GM23338 (cell line): ENCODE measurements around the gene ATG7. TPM values are rescaled to one million over a fixed set of nuclear protein-coding genes. Genes with fewer than 3 reads are reported as not detected.

Experiments used
- ATAC-seq: fragments of 200-7000 bp; cut with Tn5 transposase; 3 replicates; pipeline ENCODE4 v1.9.1; 2020
- DNase-seq: peaks from one replicate; pipeline ENCODE4 v3.0.0-alpha.2; 2015; ENCODE audit warnings: low spot score
- H2AFZ ChIP-seq: fragments of 200-600 bp; sonication (generic); 2 replicates; pipeline ENCODE4 v1.8.0; 2016; ENCODE audit warnings: antibody characterized with exemption, mild to moderate bottlenecking, moderate library complexity
- H3F3A ChIP-seq: fragments of 200-600 bp; sonication (generic); replicated peaks from 2 replicates; pipeline ENCODE4 v1.8.0; 2017; ENCODE audit warnings: antibody characterized with exemption, mixed run types, low read depth
- H3K27ac ChIP-seq: fragments of 200-600 bp; sonication (generic); 2 replicates; pipeline ENCODE4 v1.6.1; 2016; ENCODE audit warnings: low read depth
- H3K27me3 ChIP-seq: fragments of 200-600 bp; sonication (generic); 2 replicates; pipeline ENCODE4 v1.8.0; 2016; ENCODE audit warnings: mild to moderate bottlenecking, mixed run types, moderate library complexity; ENCODE audit not compliant: insufficient read depth
- H3K36me3 ChIP-seq: fragments of 200-600 bp; sonication (generic); 2 replicates; pipeline ENCODE4 v1.8.0; 2016; ENCODE audit warnings: mild to moderate bottlenecking; ENCODE audit not compliant: insufficient read depth
- H3K4me1 ChIP-seq: fragments of 200-600 bp; sonication (generic); 2 replicates; pipeline ENCODE4 v1.8.0; 2016; ENCODE audit warnings: mild to moderate bottlenecking, moderate library complexity; ENCODE audit not compliant: insufficient read depth
- H3K4me2 ChIP-seq: fragments of 200-600 bp; sonication (generic); 2 replicates; pipeline ENCODE4 v1.7.1; 2017; ENCODE audit warnings: mixed run types
- H3K4me3 ChIP-seq: fragments of 200-600 bp; sonication (generic); 2 replicates; pipeline ENCODE4 v1.6.1; 2016; ENCODE audit warnings: mixed run types
- H3K79me2 ChIP-seq: fragments of 200-600 bp; sonication (generic); replicated peaks from 2 replicates; pipeline ENCODE4 v1.8.0; 2017; ENCODE audit warnings: mild to moderate bottlenecking; ENCODE audit not compliant: insufficient read depth
- H3K9me2 ChIP-seq: fragments of 200-600 bp; sonication (generic); 2 replicates; pipeline ENCODE4 v1.8.0; 2017; ENCODE audit not compliant: insufficient read depth
- H4K20me1 ChIP-seq: fragments of 200-600 bp; sonication (generic); replicated peaks from 2 replicates; pipeline ENCODE4 v1.8.0; 2017; ENCODE audit warnings: mild to moderate bottlenecking; ENCODE audit not compliant: insufficient read depth
- H3K27ac Mint-ChIP-seq: 2 replicates; pipeline ENCODE4 v1.8.0; 2020; ENCODE audit warnings: inconsistent platforms, mild to moderate bottlenecking, moderate library complexity, mixed read lengths
- H3K27me3 Mint-ChIP-seq: 3 replicates; pipeline ENCODE4 v1.8.0; 2022; ENCODE audit warnings: low read depth, mild to moderate bottlenecking, moderate library complexity, mixed read lengths, inconsistent platforms; ENCODE audit not compliant: insufficient read depth, poor library complexity
- H3K36me3 Mint-ChIP-seq: 3 replicates; pipeline ENCODE4 v1.8.0; 2021; ENCODE audit warnings: low read depth, mild to moderate bottlenecking, inconsistent platforms, moderate library complexity, mixed read lengths
- H3K4me1 Mint-ChIP-seq: 3 replicates; pipeline ENCODE4 v1.8.0; 2020; ENCODE audit warnings: mild to moderate bottlenecking, inconsistent platforms, mixed read lengths
- H3K4me3 Mint-ChIP-seq: 3 replicates; pipeline ENCODE4 v1.8.0; 2021; ENCODE audit warnings: moderate library complexity, mild to moderate bottlenecking, inconsistent platforms, mixed read lengths
- H3K9me3 Mint-ChIP-seq: 3 replicates; pipeline ENCODE4 v1.8.0; 2020; ENCODE audit warnings: moderate library complexity, mild to moderate bottlenecking, inconsistent platforms, mixed read lengths
- ZNF114 ChIP-seq: fragments of 250-450 bp; sonication (Bioruptor Pico); IDR thresholded peaks from 2 replicates; pipeline ENCODE4 v1.5.0; 2020; ENCODE audit warnings: mild to moderate bottlenecking, moderate library complexity
- ZNF331 ChIP-seq: fragments of 250-450 bp; sonication (Bioruptor Pico); IDR thresholded peaks from 2 replicates; pipeline ENCODE4 v1.5.0; 2020; ENCODE audit warnings: low read depth, mild to moderate bottlenecking, moderate library complexity
- polyA plus RNA-seq: library from polyadenylated mRNA; unstranded; fragments of >200 nt; fragmentation: Nextera tagmentation; extraction: Ambion mirVana; gene quantifications from 2 replicates; pipeline ENCODE4 v1.2.1, GENCODE V29; 2016
- total RNA-seq: library from RNA; depleted of rRNA; stranded (reverse); fragments of >200 nt; shearing (Covaris generic); gene quantifications from 2 replicates; pipeline ENCODE4 v1.2.3, GENCODE V29; 2014
- TF ChIP-seq, protein P1 (sequence below): fragments of 250-450 bp; sonication (Bioruptor Pico); IDR thresholded peaks from 2 replicates; pipeline ENCODE4 v1.5.0; 2020; ENCODE audit warnings: mild to moderate bottlenecking, moderate library complexity
- TF ChIP-seq, protein P2 (sequence below): IDR thresholded peaks from one replicate; pipeline ENCODE4 v1.6.1; 2018; ENCODE audit warnings: antibody characterized with exemption; ENCODE audit not compliant: unreplicated experiment

The ATG7 gene
- total and polyA plus RNA-seq, 2 experiments from 2014 or later: 16.2 to 36.7 TPM

DNA sequence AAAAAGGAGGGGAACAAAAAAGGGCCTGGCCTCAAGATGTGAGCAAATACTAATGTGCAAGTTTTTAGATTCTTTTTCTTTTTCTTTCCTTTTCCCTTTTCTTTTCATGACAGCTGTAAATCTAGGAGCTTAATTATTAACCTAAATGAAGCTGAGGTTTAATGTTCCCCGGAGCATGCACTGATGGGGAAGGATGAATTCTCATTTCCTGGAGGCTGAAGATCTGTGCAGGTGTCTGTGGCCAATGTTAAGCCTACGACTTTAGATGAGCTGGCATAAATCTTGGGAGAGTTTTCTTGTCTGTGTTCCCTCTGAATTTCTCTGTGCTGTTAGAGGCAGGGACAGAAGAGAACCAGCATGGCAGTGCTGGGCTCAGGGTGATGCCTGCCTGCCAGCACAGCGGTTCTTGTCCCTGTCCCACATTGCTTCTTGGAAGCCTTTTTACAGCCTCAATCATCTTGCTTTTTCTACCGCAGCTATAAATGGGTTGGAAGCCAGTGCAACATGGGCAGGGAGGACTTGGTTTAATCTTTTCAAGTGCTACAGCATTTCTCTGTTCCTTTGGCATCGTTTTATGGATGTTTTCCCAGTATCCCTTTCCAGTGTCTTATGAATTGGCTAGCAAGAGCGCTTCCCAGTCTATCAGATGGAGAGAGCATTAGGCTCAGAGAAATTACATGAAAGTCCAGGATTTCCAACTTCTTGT, 119.1 kb downstream of the ATG7 start:
- Mint-ChIP-seq H3K36me3 (no peaks in the 10 kb centered on the region), H3K27me3 (peaks cover 3% of the 10 kb centered on the region), H3K4me3 (no peak overlapping the region), H3K4me1 (peaks cover 12% of the 10 kb centered on the region), H3K27ac (no peak overlapping the region), H3K9me3 (no peaks in the 10 kb centered on the region)
- DNase-seq (no peak), ATAC-seq (no peak)
- Histone ChIP-seq H3K27ac (no peak overlapping the region), H3K27me3 (no peaks in the 10 kb centered on the region), H3K9me2 (no peaks in the 10 kb centered on the region), H3K79me2 (no peaks in the 10 kb centered on the region), H3K4me2 (no peak overlapping the region), H3K36me3 (no peaks in the 10 kb centered on the region), H3K4me3 (no peak overlapping the region), H3F3A (no peaks in the 10 kb centered on the region), H3K4me1 (peaks cover 6% of the 10 kb centered on the region), H4K20me1 (no peaks in the 10 kb centered on the region; the same call in 1 of the 2 replicates), H2AFZ (no peak overlapping the region)
- TF ChIP-seq ZNF114 (CRISPR knock-in tag) (no peak), ZNF331 (CRISPR knock-in tag) (no peak)
- TF ChIP-seq, protein P1, sequence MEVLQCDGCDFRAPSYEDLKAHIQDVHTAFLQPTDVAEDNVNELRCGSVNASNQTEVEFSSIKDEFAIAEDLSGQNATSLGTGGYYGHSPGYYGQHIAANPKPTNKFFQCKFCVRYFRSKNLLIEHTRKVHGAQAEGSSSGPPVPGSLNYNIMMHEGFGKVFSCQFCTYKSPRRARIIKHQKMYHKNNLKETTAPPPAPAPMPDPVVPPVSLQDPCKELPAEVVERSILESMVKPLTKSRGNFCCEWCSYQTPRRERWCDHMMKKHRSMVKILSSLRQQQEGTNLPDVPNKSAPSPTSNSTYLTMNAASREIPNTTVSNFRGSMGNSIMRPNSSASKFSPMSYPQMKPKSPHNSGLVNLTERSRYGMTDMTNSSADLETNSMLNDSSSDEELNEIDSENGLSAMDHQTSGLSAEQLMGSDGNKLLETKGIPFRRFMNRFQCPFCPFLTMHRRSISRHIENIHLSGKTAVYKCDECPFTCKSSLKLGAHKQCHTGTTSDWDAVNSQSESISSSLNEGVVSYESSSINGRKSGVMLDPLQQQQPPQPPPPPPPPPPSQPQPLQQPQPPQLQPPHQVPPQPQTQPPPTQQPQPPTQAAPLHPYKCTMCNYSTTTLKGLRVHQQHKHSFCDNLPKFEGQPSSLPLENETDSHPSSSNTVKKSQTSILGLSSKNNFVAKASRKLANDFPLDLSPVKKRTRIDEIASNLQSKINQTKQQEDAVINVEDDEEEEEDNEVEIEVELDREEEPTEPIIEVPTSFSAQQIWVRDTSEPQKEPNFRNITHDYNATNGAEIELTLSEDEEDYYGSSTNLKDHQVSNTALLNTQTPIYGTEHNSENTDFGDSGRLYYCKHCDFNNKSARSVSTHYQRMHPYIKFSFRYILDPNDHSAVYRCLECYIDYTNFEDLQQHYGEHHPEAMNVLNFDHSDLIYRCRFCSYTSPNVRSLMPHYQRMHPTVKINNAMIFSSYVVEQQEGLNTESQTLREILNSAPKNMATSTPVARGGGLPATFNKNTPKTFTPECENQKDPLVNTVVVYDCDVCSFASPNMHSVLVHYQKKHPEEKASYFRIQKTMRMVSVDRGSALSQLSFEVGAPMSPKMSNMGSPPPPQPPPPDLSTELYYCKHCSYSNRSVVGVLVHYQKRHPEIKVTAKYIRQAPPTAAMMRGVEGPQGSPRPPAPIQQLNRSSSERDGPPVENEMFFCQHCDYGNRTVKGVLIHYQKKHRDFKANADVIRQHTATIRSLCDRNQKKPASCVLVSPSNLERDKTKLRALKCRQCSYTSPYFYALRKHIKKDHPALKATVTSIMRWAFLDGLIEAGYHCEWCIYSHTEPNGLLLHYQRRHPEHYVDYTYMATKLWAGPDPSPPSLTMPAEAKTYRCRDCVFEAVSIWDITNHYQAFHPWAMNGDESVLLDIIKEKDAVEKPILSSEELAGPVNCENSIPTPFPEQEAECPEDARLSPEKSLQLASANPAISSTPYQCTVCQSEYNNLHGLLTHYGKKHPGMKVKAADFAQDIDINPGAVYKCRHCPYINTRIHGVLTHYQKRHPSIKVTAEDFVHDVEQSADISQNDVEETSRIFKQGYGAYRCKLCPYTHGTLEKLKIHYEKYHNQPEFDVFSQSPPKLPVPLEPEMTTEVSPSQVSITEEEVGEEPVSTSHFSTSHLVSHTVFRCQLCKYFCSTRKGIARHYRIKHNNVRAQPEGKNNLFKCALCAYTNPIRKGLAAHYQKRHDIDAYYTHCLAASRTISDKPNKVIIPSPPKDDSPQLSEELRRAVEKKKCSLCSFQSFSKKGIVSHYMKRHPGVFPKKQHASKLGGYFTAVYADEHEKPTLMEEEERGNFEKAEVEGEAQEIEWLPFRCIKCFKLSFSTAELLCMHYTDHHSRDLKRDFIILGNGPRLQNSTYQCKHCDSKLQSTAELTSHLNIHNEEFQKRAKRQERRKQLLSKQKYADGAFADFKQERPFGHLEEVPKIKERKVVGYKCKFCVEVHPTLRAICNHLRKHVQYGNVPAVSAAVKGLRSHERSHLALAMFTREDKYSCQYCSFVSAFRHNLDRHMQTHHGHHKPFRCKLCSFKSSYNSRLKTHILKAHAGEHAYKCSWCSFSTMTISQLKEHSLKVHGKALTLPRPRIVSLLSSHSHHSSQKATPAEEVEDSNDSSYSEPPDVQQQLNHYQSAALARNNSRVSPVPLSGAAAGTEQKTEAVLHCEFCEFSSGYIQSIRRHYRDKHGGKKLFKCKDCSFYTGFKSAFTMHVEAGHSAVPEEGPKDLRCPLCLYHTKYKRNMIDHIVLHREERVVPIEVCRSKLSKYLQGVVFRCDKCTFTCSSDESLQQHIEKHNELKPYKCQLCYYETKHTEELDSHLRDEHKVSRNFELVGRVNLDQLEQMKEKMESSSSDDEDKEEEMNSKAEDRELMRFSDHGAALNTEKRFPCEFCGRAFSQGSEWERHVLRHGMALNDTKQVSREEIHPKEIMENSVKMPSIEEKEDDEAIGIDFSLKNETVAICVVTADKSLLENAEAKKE (CRISPR knock-in tag): no peak
- TF ChIP-seq, protein P2, sequence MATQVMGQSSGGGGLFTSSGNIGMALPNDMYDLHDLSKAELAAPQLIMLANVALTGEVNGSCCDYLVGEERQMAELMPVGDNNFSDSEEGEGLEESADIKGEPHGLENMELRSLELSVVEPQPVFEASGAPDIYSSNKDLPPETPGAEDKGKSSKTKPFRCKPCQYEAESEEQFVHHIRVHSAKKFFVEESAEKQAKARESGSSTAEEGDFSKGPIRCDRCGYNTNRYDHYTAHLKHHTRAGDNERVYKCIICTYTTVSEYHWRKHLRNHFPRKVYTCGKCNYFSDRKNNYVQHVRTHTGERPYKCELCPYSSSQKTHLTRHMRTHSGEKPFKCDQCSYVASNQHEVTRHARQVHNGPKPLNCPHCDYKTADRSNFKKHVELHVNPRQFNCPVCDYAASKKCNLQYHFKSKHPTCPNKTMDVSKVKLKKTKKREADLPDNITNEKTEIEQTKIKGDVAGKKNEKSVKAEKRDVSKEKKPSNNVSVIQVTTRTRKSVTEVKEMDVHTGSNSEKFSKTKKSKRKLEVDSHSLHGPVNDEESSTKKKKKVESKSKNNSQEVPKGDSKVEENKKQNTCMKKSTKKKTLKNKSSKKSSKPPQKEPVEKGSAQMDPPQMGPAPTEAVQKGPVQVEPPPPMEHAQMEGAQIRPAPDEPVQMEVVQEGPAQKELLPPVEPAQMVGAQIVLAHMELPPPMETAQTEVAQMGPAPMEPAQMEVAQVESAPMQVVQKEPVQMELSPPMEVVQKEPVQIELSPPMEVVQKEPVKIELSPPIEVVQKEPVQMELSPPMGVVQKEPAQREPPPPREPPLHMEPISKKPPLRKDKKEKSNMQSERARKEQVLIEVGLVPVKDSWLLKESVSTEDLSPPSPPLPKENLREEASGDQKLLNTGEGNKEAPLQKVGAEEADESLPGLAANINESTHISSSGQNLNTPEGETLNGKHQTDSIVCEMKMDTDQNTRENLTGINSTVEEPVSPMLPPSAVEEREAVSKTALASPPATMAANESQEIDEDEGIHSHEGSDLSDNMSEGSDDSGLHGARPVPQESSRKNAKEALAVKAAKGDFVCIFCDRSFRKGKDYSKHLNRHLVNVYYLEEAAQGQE: no peak
